ENCODE results near the gene AK8. TPM values are rescaled to one million over a fixed set of nuclear protein-coding genes. Genes with fewer than 3 reads are reported as not detected.

AK8 gene
- total and polyA plus RNA-seq, 2 donors from 2014 or later = 6.2 to 6.3 TPM

DNA sequence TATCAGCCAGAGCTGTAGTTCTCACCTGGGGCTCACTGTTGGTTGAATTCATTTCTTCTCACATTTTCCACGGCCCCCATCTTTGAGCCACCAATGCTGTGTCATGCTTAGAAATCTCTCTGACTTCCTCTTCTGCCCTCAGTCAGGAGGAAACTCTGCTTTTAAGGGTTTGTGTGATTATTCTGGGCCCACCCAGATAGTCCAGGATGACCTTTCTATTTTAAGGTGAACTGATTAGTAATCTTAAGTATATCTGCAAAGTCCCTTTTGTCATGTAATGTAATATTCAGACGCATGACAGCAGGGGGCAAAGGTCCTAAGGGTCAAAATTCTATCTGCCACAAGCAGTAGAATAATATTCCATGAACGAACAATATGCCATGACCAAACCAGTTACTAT, 88.4 kb downstream of the AK8 start:
- H3K9ac ChIP-seq (ENCODE audit: low read length in 3 of 3) = no peak overlapping the region
- no peaks in the 10 kb centered on the region for H3K36me3 ChIP-seq (ENCODE audit: control insufficient read depth in 2 of 3, insufficient read depth in 3 of 3, low read length in 3 of 3)
- FAIRE-seq (no peak), DNase-seq (peak in 1 of 5 donors; percentile 5)
- no peak overlapping the region for H3K27ac ChIP-seq (ENCODE audit: low read depth in 2 of 2, low read length in 2 of 2)
- H3K9me3 ChIP-seq (ENCODE audit: control insufficient read depth in 2 of 3, insufficient read depth in 1 of 3, low read length in 3 of 3) = no peaks in the 10 kb centered on the region
- TF ChIP-seq, protein P1, sequence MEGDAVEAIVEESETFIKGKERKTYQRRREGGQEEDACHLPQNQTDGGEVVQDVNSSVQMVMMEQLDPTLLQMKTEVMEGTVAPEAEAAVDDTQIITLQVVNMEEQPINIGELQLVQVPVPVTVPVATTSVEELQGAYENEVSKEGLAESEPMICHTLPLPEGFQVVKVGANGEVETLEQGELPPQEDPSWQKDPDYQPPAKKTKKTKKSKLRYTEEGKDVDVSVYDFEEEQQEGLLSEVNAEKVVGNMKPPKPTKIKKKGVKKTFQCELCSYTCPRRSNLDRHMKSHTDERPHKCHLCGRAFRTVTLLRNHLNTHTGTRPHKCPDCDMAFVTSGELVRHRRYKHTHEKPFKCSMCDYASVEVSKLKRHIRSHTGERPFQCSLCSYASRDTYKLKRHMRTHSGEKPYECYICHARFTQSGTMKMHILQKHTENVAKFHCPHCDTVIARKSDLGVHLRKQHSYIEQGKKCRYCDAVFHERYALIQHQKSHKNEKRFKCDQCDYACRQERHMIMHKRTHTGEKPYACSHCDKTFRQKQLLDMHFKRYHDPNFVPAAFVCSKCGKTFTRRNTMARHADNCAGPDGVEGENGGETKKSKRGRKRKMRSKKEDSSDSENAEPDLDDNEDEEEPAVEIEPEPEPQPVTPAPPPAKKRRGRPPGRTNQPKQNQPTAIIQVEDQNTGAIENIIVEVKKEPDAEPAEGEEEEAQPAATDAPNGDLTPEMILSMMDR (IDR thresholded peaks at IDR 0.05; ENCODE audit: borderline replicate concordance, extremely low read depth, insufficient read depth) = no peak
- no peak overlapping the region for H3K4me3 ChIP-seq (ENCODE audit: low read length in 3 of 3)
- intact Hi-C loops (cut with DNase I) = no loop called here
- no peaks in the 10 kb centered on the region for H3K4me1 ChIP-seq (ENCODE audit: control insufficient read depth in 2 of 3, insufficient read depth in 2 of 3, low read depth in 1 of 3, low read length in 3 of 3)
- H3K27me3 ChIP-seq (ENCODE audit: control insufficient read depth, insufficient read depth, low read length) = no peaks in the 10 kb centered on the region

DNA sequence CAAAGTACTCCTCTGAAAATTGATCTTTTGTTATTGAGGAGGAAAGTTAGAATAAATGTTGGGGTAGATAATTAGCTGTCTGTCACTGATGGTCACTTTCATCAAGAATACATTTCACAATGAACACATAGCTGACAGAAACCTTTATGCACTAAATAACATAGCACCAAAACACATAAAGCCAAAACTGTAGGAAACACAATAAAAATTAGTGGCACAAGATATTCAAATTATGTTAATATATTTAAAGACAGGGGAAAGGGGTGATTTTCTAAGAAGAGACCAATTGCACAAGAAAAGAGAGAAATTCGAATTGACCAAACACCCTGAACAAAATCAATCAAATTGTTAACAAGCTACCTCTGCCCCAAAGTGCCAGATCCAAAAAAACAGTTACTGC, 89.7 kb downstream of the AK8 start:
- H3K27ac ChIP-seq (ENCODE audit: low read depth in 2 of 2, low read length in 2 of 2) = no peak overlapping the region
- H3K27me3 ChIP-seq (ENCODE audit: control insufficient read depth, insufficient read depth, low read length) = no peaks in the 10 kb centered on the region
- no peak for FAIRE-seq
- no peaks in the 10 kb centered on the region for H3K36me3 ChIP-seq (ENCODE audit: control insufficient read depth in 2 of 3, insufficient read depth in 3 of 3, low read length in 3 of 3)
- intact Hi-C loops (cut with DNase I) = no loop called here
- no peak for DNase-seq
- no peaks in the 10 kb centered on the region for H3K9me3 ChIP-seq (ENCODE audit: control insufficient read depth in 2 of 3, insufficient read depth in 1 of 3, low read length in 3 of 3)
- no peaks in the 10 kb centered on the region for H3K4me1 ChIP-seq (ENCODE audit: control insufficient read depth in 2 of 3, insufficient read depth in 2 of 3, low read depth in 1 of 3, low read length in 3 of 3)
- TF ChIP-seq, protein P1 (IDR thresholded peaks at IDR 0.05; ENCODE audit: borderline replicate concordance, extremely low read depth, insufficient read depth) = no peak
- H3K9ac ChIP-seq (ENCODE audit: low read length in 3 of 3) = no peak overlapping the region
- H3K4me3 ChIP-seq (ENCODE audit: low read length in 3 of 3) = no peak overlapping the region

GRCh38 chr9:132787748-132788159, 90.3 kb downstream of the AK8 start:
- no peaks in the 10 kb centered on the region for H3K36me3 ChIP-seq (ENCODE audit: control insufficient read depth in 2 of 3, insufficient read depth in 3 of 3, low read length in 3 of 3)
- H3K27ac ChIP-seq (ENCODE audit: low read depth in 2 of 2, low read length in 2 of 2) = no peak overlapping the region
- intact Hi-C loops (cut with DNase I) = no loop called here
- FAIRE-seq (peak; percentile 33), DNase-seq (no peak)
- no peaks in the 10 kb centered on the region for H3K9me3 ChIP-seq (ENCODE audit: control insufficient read depth in 2 of 3, insufficient read depth in 1 of 3, low read length in 3 of 3)
- H3K27me3 ChIP-seq (ENCODE audit: control insufficient read depth, insufficient read depth, low read length) = no peaks in the 10 kb centered on the region
- H3K9ac ChIP-seq (ENCODE audit: low read length in 3 of 3) = no peak overlapping the region
- no peak overlapping the region for H3K4me3 ChIP-seq (ENCODE audit: low read length in 3 of 3)
- no peaks in the 10 kb centered on the region for H3K4me1 ChIP-seq (ENCODE audit: control insufficient read depth in 2 of 3, insufficient read depth in 2 of 3, low read depth in 1 of 3, low read length in 3 of 3)
- TF ChIP-seq, protein P1 (IDR thresholded peaks at IDR 0.05; ENCODE audit: borderline replicate concordance, extremely low read depth, insufficient read depth) = no peak

DNA sequence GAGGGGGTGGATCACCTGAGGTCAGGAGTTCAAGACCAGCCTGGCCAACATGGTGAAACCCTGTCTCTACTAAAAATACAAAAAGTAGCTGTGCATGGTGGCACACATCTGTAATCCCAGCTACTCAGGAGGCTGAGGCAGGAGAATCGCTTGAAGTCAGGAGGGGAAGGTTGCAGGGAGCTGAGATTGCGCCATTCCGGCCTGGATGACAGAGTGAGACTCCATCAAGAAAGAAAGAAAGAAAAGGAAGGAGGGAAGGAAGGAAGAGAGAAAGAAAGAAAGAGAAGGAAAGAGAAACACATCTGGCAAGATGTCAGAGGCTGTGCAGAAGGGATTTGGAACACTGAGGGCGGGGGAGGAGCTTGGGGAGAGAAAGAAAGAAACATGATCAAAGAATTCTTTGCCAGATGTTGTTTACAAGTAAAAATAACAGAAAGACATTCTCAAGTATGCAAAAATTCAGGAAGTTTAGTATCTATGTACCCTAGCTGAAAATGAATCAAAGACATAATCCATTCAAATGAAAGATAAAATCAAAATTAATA, 93.7 kb downstream of the AK8 start:
- H3K9ac ChIP-seq (ENCODE audit: low read length in 3 of 3) = no peak overlapping the region
- H3K27ac ChIP-seq (ENCODE audit: low read depth in 2 of 2, low read length in 2 of 2) = no peak overlapping the region
- H3K9me3 ChIP-seq (ENCODE audit: control insufficient read depth in 2 of 3, insufficient read depth in 1 of 3, low read length in 3 of 3) = no peaks in the 10 kb centered on the region
- no peak for FAIRE-seq
- H3K27me3 ChIP-seq (ENCODE audit: control insufficient read depth, insufficient read depth, low read length) = no peaks in the 10 kb centered on the region
- DNase-seq = peak in 2 of 5 donors; percentile 4 to 39
- TF ChIP-seq, protein P1 (IDR thresholded peaks at IDR 0.05; ENCODE audit: borderline replicate concordance, extremely low read depth, insufficient read depth) = no peak
- intact Hi-C loops (cut with DNase I) = no loop called here
- H3K4me3 ChIP-seq (ENCODE audit: low read length in 3 of 3) = no peak overlapping the region
- peaks cover 0 to 2% (median 0%) of the 10 kb centered on the region in 3 donors for H3K4me1 ChIP-seq (ENCODE audit: control insufficient read depth in 2 of 3, insufficient read depth in 2 of 3, low read depth in 1 of 3, low read length in 3 of 3)
- H3K36me3 ChIP-seq (ENCODE audit: control insufficient read depth in 2 of 3, insufficient read depth in 3 of 3, low read length in 3 of 3) = no peaks in the 10 kb centered on the region
